ENCODE measurements around the gene PPP3CA. TPM values are rescaled to one million over a fixed set of nuclear protein-coding genes. Genes with fewer than 3 reads are reported as not detected.

The PPP3CA gene
- total RNA-seq, 6 experiments from 2014 or later, result 12.1 to 14.5 (median 13.1) TPM

- Histone ChIP-seq H3K36me3 (no peaks in the 10 kb centered on the region), H3K9me3 (no peaks in the 10 kb centered on the region), H3K4me1 (peaks cover 0 to 10% (median 0%) of the 10 kb centered on the region in 4 donors), H3K4me3 (no peak overlapping the region), H3K27me3 (no peaks in the 10 kb centered on the region), H3K27ac (no peak overlapping the region)
- DNase-seq, result no peak
- TF ChIP-seq CTCF (IDR thresholded peaks at IDR 0.05), result no peak
- no peak for TF ChIP-seq POLR2A (IDR thresholded peaks at IDR 0.05)
- intact Hi-C loops (cut with DNase I), result no loop called here
- peak in 1 of 4 donors; percentile 12 for ATAC-seq
- 52% methylated on average over 2 of the region's 2 CpGs for WGBS (ENCODE audit: insufficient coverage, low coverage, low lambda C conversion rate, missing lambda C conversion rate)
Measured at GRCh38 chr4:101258883-101259282, 88.4 kb downstream of the PPP3CA start.

GRCh38 chr4:101256222-101256621, 91.1 kb downstream of the PPP3CA start:
- no peak overlapping the region for H3K4me3 ChIP-seq
- no peak for DNase-seq
- TF ChIP-seq CTCF (IDR thresholded peaks at IDR 0.05) (no peak), POLR2A (IDR thresholded peaks at IDR 0.05) (no peak)
- no peaks in the 10 kb centered on the region for H3K36me3 ChIP-seq
- no peaks in the 10 kb centered on the region for H3K27me3 ChIP-seq
- H3K4me1 ChIP-seq, result peaks cover 0 to 10% (median 0%) of the 10 kb centered on the region in 4 donors
- H3K9me3 ChIP-seq, result no peaks in the 10 kb centered on the region
- peak; percentile 56 to 80 (median 68) for ATAC-seq
- H3K27ac ChIP-seq, result no peak overlapping the region
- intact Hi-C loops (cut with DNase I), result no loop called here

GRCh38 chr4:101254776-101255175, 92.5 kb downstream of the PPP3CA start:
- Histone ChIP-seq H3K4me3 (no peak overlapping the region), H3K36me3 (no peaks in the 10 kb centered on the region), H3K27ac (no peak overlapping the region), H3K4me1 (peaks cover 0 to 10% (median 0%) of the 10 kb centered on the region in 4 donors), H3K9me3 (no peaks in the 10 kb centered on the region), H3K27me3 (no peaks in the 10 kb centered on the region)
- TF ChIP-seq CTCF (IDR thresholded peaks at IDR 0.05), result no peak
- TF ChIP-seq POLR2A (IDR thresholded peaks at IDR 0.05), result no peak
- WGBS (ENCODE audit: insufficient coverage, low coverage, low lambda C conversion rate, missing lambda C conversion rate), result 36% methylated on average over 4 of the region's 4 CpGs
- DNase-seq (no peak), ATAC-seq (no peak)
- intact Hi-C loops (cut with DNase I), result no loop called here

- peaks cover 0 to 10% (median 0%) of the 10 kb centered on the region in 4 donors for H3K4me1 ChIP-seq
- no peaks in the 10 kb centered on the region for H3K9me3 ChIP-seq
- no peak for TF ChIP-seq POLR2A (IDR thresholded peaks at IDR 0.05)
- TF ChIP-seq CTCF (IDR thresholded peaks at IDR 0.05), result no peak
- intact Hi-C loops (cut with DNase I), result no loop called here
- H3K27ac ChIP-seq, result no peak overlapping the region
- H3K36me3 ChIP-seq, result no peaks in the 10 kb centered on the region
- H3K4me3 ChIP-seq, result no peak overlapping the region
- 88% methylated on average over 1 of the region's 1 CpG for WGBS (ENCODE audit: insufficient coverage, low coverage, low lambda C conversion rate, missing lambda C conversion rate)
- ATAC-seq, result no peak
- no peak for DNase-seq
- H3K27me3 ChIP-seq, result no peaks in the 10 kb centered on the region
Measured at GRCh38 chr4:101253121-101253520, 94.2 kb downstream of the PPP3CA start.

GRCh38 chr4:101252721-101253120, 94.6 kb downstream of the PPP3CA start:
- WGBS (ENCODE audit: insufficient coverage, low coverage, low lambda C conversion rate, missing lambda C conversion rate), result 50% methylated on average over 2 of the region's 2 CpGs
- Histone ChIP-seq H3K36me3 (no peaks in the 10 kb centered on the region), H3K4me3 (no peak overlapping the region), H3K27ac (no peak overlapping the region), H3K27me3 (no peaks in the 10 kb centered on the region), H3K4me1 (peaks cover 0 to 10% (median 0%) of the 10 kb centered on the region in 4 donors), H3K9me3 (no peaks in the 10 kb centered on the region)
- TF ChIP-seq CTCF (IDR thresholded peaks at IDR 0.05) (no peak), POLR2A (IDR thresholded peaks at IDR 0.05) (no peak)
- DNase-seq, result no peak
- intact Hi-C loops (cut with DNase I), result no loop called here
- ATAC-seq, result no peak

Data from right lobe of liver (tissue), 6 donors.